ENCODE results near the gene TARS3.

The TARS3 gene

GRCh38 chr15:101660005-101660404 is 64.3 kb downstream of the TARS3 start:
- no peak for TF ChIP-seq CTCF (IDR thresholded peaks at IDR 0.05)

GRCh38 chr15:101657968-101658784 is 66.1 kb downstream of the TARS3 start:
- no peak for TF ChIP-seq CTCF (IDR thresholded peaks at IDR 0.05)

- no peak for TF ChIP-seq CTCF (IDR thresholded peaks at IDR 0.05)
Observed at GRCh38 chr15:101657171-101657570, 67.1 kb downstream of the TARS3 start.

GRCh38 chr15:101654171-101654570 is 70.1 kb downstream of the TARS3 start:
- no peak for TF ChIP-seq CTCF (IDR thresholded peaks at IDR 0.05)

- no peak for TF ChIP-seq CTCF (IDR thresholded peaks at IDR 0.05)
Observed at GRCh38 chr15:101652786-101653430, 71.4 kb downstream of the TARS3 start.

- peak; percentile 63 for TF ChIP-seq CTCF (IDR thresholded peaks at IDR 0.05)
Observed at GRCh38 chr15:101652098-101652785, 72.0 kb downstream of the TARS3 start, which contains the start of gene TM2D3. Gene TM2D3 (minus strand): TSS chr15:101652381. CDS start chr15:101652361, 20 bp downstream.

- TF ChIP-seq CTCF (IDR thresholded peaks at IDR 0.05): no peak
Observed at GRCh38 chr15:101651554-101652097, 72.6 kb downstream of the TARS3 start.
